ENCODE data around the gene ATXN7L1. TPM values are rescaled to one million over a fixed set of nuclear protein-coding genes. Genes with fewer than 3 reads are reported as not detected.

The ATXN7L1 gene
- total RNA-seq, 1 experiment from 2014 or later = 29.9 TPM

DNA sequence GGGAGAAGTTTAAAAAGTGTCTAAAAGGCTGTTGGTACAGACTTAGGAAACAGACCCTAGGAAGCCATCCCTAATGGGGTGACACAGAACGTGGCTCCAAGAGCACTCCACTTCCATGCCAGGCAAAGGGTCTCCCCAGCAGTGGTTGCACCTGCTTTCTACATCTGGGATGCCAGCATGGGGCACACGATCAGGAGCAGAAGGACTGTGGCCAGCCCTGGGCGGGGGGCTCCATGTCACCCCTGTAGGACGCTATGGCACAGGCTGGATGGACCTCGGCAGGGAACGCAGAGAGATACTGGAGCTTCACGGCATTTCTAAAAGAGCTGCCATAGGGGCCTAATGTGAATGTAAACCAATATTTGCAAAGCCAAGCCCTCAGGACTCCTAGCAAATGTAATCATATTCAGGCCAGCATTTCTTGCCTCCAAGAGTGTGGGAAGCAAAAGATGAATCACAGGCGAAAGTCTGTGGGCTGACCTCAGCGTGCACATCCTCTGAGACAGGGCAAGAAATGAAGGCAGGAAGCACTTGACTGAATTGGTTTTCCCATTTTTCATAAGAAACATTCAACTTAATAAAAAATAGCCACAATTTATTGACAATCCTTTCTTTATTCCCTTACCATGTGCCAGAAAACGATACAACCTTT lies 93.9 kb downstream of the ATXN7L1 start:
- no peak for DNase-seq (ENCODE audit: low spot score)
- BruUV-seq (replicated peaks) = no TSS peak
- Histone ChIP-seq H3K27me3 (replicated peaks; ENCODE audit: insufficient read depth, low read depth, low read length, poor library complexity) (no peaks in the 10 kb centered on the region), H3K36me3 (ENCODE audit: insufficient read depth, low read length, poor library complexity, severe bottlenecking) (no peaks in the 10 kb centered on the region), H3K9me3 (ENCODE audit: low read depth, low read length, poor library complexity, severe bottlenecking) (no peaks in the 10 kb centered on the region), H3K4me3 (ENCODE audit: low read depth, low read length, poor library complexity, severe bottlenecking) (no peak overlapping the region), H3K4me1 (ENCODE audit: insufficient read depth, low read length, poor library complexity, severe bottlenecking) (peaks cover 25% of the 10 kb centered on the region), H3K27ac (ENCODE audit: low read depth, low read length, poor library complexity, severe bottlenecking) (no peak overlapping the region)
- intact Hi-C loops (cut with micrococcal nuclease; ENCODE audit: unreplicated experiment) = no loop called here
- POLR2A ChIA-PET (ENCODE audit: low non-redundant PET) = no interaction called here
- CTCF ChIA-PET = no interaction called here
- no peak for TF ChIP-seq EZH2 (IDR thresholded peaks at IDR 0.05; ENCODE audit: borderline replicate concordance, low read depth, low read length, poor library complexity, severe bottlenecking)
- TF ChIP-seq CTCF (conservative IDR thresholded peaks at IDR 0.05; ENCODE audit: low read depth, low read length) = no peak

- Histone ChIP-seq H3K27ac (ENCODE audit: low read depth, low read length, poor library complexity, severe bottlenecking) (no peak overlapping the region), H3K4me3 (ENCODE audit: low read depth, low read length, poor library complexity, severe bottlenecking) (no peak overlapping the region), H3K4me1 (ENCODE audit: insufficient read depth, low read length, poor library complexity, severe bottlenecking) (peaks cover 25% of the 10 kb centered on the region), H3K36me3 (ENCODE audit: insufficient read depth, low read length, poor library complexity, severe bottlenecking) (no peaks in the 10 kb centered on the region), H3K9me3 (ENCODE audit: low read depth, low read length, poor library complexity, severe bottlenecking) (no peaks in the 10 kb centered on the region), H3K27me3 (replicated peaks; ENCODE audit: insufficient read depth, low read depth, low read length, poor library complexity) (no peaks in the 10 kb centered on the region)
- CTCF ChIA-PET = no interaction called here
- intact Hi-C loops (cut with micrococcal nuclease; ENCODE audit: unreplicated experiment) = no loop called here
- TF ChIP-seq CTCF (conservative IDR thresholded peaks at IDR 0.05; ENCODE audit: low read depth, low read length) (no peak), EZH2 (IDR thresholded peaks at IDR 0.05; ENCODE audit: borderline replicate concordance, low read depth, low read length, poor library complexity, severe bottlenecking) (no peak)
- no TSS peak for BruUV-seq (replicated peaks)
- peak; percentile 35 for DNase-seq (ENCODE audit: low spot score)
- POLR2A ChIA-PET (ENCODE audit: low non-redundant PET) = interaction anchor here (0.7 kb wide), 1 partner anchor 15 kb away, joined by 4 read pairs; no protein-coding TSS in a partner anchor
Measured at GRCh38 chr7:105779856-105780780, 96.3 kb downstream of the ATXN7L1 start.

- CTCF ChIA-PET = no interaction called here
- no TSS peak for BruUV-seq (replicated peaks)
Measured at GRCh38 chr7:105778956-105779355, 97.4 kb downstream of the ATXN7L1 start.

More at GRCh38 chr7:105778956-105779355, 97.4 kb downstream of the ATXN7L1 start:
- POLR2A ChIA-PET (ENCODE audit: low non-redundant PET) = no interaction called here
- intact Hi-C loops (cut with micrococcal nuclease; ENCODE audit: unreplicated experiment) = no loop called here
- TF ChIP-seq CTCF (conservative IDR thresholded peaks at IDR 0.05; ENCODE audit: low read depth, low read length) (no peak), EZH2 (IDR thresholded peaks at IDR 0.05; ENCODE audit: borderline replicate concordance, low read depth, low read length, poor library complexity, severe bottlenecking) (no peak)
- H3K36me3 ChIP-seq (ENCODE audit: insufficient read depth, low read length, poor library complexity, severe bottlenecking) = no peaks in the 10 kb centered on the region
- H3K4me3 ChIP-seq (ENCODE audit: low read depth, low read length, poor library complexity, severe bottlenecking) = no peak overlapping the region
- no peak overlapping the region for H3K27ac ChIP-seq (ENCODE audit: low read depth, low read length, poor library complexity, severe bottlenecking)
- no peaks in the 10 kb centered on the region for H3K27me3 ChIP-seq (replicated peaks; ENCODE audit: insufficient read depth, low read depth, low read length, poor library complexity)
- H3K9me3 ChIP-seq (ENCODE audit: low read depth, low read length, poor library complexity, severe bottlenecking) = no peaks in the 10 kb centered on the region
- H3K4me1 ChIP-seq (ENCODE audit: insufficient read depth, low read length, poor library complexity, severe bottlenecking) = peaks cover 25% of the 10 kb centered on the region
- DNase-seq (ENCODE audit: low spot score) = no peak
